Smooth muscle cell (in vitro differentiated cells): ENCODE data around the gene CCDC97. TPM values are rescaled to one million over a fixed set of nuclear protein-coding genes. Genes with fewer than 3 reads are reported as not detected.

Experiments
- DNase-seq: peaks from one replicate; lab custom pipeline; 2025; ENCODE audit not compliant: unreplicated experiment; lab: John Stamatoyannopoulos, UW
- H2AFZ ChIP-seq: fragments of 200-600 bp; sonication (generic); 2 replicates; pipeline ENCODE4 v1.6.0; 2016; ENCODE audit warnings: antibody characterized with exemption, low read depth, mild to moderate bottlenecking
- H3F3A ChIP-seq: fragments of 200-600 bp; sonication (generic); 2 replicates; pipeline ENCODE4 v1.6.0; 2017; ENCODE audit warnings: antibody characterized with exemption, low read depth
- H3K27ac ChIP-seq: fragments of 200-600 bp; sonication (generic); 2 replicates; pipeline ENCODE4 v1.5.1; 2016; ENCODE audit warnings: low read depth, mild to moderate bottlenecking
- H3K27me3 ChIP-seq: fragments of 200-600 bp; sonication (generic); 2 replicates; pipeline ENCODE4 v1.6.1; 2016; ENCODE audit warnings: low read depth, mild to moderate bottlenecking
- H3K36me3 ChIP-seq: fragments of 200-600 bp; sonication (generic); 2 replicates; pipeline ENCODE4 v1.5.1; 2016; ENCODE audit warnings: low read depth
- H3K4me1 ChIP-seq: fragments of 200-600 bp; sonication (generic); 2 replicates; pipeline ENCODE4 v1.5.1; 2016; ENCODE audit warnings: low read depth
- H3K4me2 ChIP-seq: fragments of 200-600 bp; sonication (generic); 2 replicates; pipeline ENCODE4 v1.6.0; 2016; ENCODE audit warnings: mild to moderate bottlenecking
- H3K4me3 ChIP-seq: fragments of 200-600 bp; sonication (generic); 2 replicates; pipeline ENCODE4 v1.5.1; 2016; ENCODE audit warnings: mild to moderate bottlenecking
- H3K79me2 ChIP-seq: fragments of 200-600 bp; sonication (generic); 2 replicates; pipeline ENCODE4 v1.6.0; 2016; ENCODE audit warnings: low read depth, mild to moderate bottlenecking
- H3K9ac ChIP-seq: fragments of 200-600 bp; sonication (generic); 2 replicates; pipeline ENCODE4 v1.6.0; 2016; ENCODE audit warnings: low read depth
- H3K9me3 ChIP-seq: fragments of 200-600 bp; sonication (generic); replicated peaks from 2 replicates; pipeline ENCODE4 v1.5.1; 2016; ENCODE audit warnings: low read depth
- H4K20me1 ChIP-seq: fragments of 200-600 bp; sonication (generic); 2 replicates; pipeline ENCODE4 v1.6.0; 2016; ENCODE audit warnings: low read depth
- CTCF ChIP-seq: fragments of 200-600 bp; sonication (generic); IDR thresholded peaks from 2 replicates; pipeline ENCODE4 v1.5.1; 2017; ENCODE audit warnings: borderline replicate concordance, mild to moderate bottlenecking, antibody characterized with exemption; ENCODE audit not compliant: insufficient read depth, poor library complexity, severe bottlenecking
- WGBS: methylation state at CpG from one replicate; pipeline ENCODE4 v1.1.7; 2016; ENCODE audit warnings: low lambda C conversion rate; 5-methylcytosine and 5-hydroxymethylcytosine counted together
- polyA plus RNA-seq: library from polyadenylated mRNA; unstranded; fragments of >200 nt; fragmentation: Nextera tagmentation; extraction: Ambion mirVana; gene quantifications from 2 replicates; pipeline ENCODE4 v1.2.1, GENCODE V29; 2016
- total RNA-seq: library from RNA; depleted of rRNA; stranded (reverse); fragments of >200 nt; gene quantifications from 2 replicates; pipeline ENCODE4 v1.2.3, GENCODE V29; 2014

CCDC97 gene
- total RNA-seq (3.0 and 7.5 TPM in 2 replicates), polyA plus RNA-seq (15.3 and 18.2 TPM in 2 replicates)

GRCh38 chr19:41310033-41310831 lies at the start of gene CCDC97:
CCDC97 (plus strand) TSS chr19:41310172; CDS start chr19:41310311, 139 bp downstream.
- peaks cover 22% of the 10 kb centered on the region for H4K20me1 ChIP-seq
- no peaks in the 10 kb centered on the region for H3K9me3 ChIP-seq
- peak within 1 kb of the TSS; percentile 72 for H3K4me3 ChIP-seq
- no peaks in the 10 kb centered on the region for H3K27me3 ChIP-seq
- H2AFZ ChIP-seq, result peak within 1 kb of the TSS; percentile 31
- peaks cover 17% of the 10 kb centered on the region for H3K4me1 ChIP-seq
- peaks cover 4% of the 10 kb centered on the region for H3K36me3 ChIP-seq
- peak; percentile 72 for DNase-seq
- H3K9ac ChIP-seq, result peak within 1 kb of the TSS; percentile 88
- H3K79me2 ChIP-seq, result peaks cover 34% of the 10 kb centered on the region
- TF ChIP-seq CTCF, result no peak
- peaks cover 41% of the 10 kb centered on the region for H3F3A ChIP-seq
- peak within 1 kb of the TSS; percentile 89 for H3K27ac ChIP-seq
- WGBS, result under 1% methylated on average over 35 of the region's 47 CpGs
- peak within 1 kb of the TSS; percentile 84 for H3K4me2 ChIP-seq

GRCh38 chr19:41261474-41262190 lies 48.3 kb upstream of the CCDC97 start:
- H3K27ac ChIP-seq, result peak overlapping the region; percentile 96
- 76% methylated on average over 10 of the region's 10 CpGs for WGBS
- no peak for TF ChIP-seq CTCF
- peaks cover 7% of the 10 kb centered on the region for H3K4me1 ChIP-seq
- H3K9me3 ChIP-seq, result no peaks in the 10 kb centered on the region
- H3K4me3 ChIP-seq, result peak overlapping the region; percentile 60
- no peaks in the 10 kb centered on the region for H3K27me3 ChIP-seq
- H3K4me2 ChIP-seq, result peak overlapping the region; percentile 84
- no peak for DNase-seq
- no peaks in the 10 kb centered on the region for H3K36me3 ChIP-seq
- H2AFZ ChIP-seq, result no peak overlapping the region
- peak overlapping the region; percentile 17 for H3K9ac ChIP-seq
- H3F3A ChIP-seq, result peaks cover 5% of the 10 kb centered on the region
- peaks cover 9% of the 10 kb centered on the region for H4K20me1 ChIP-seq
- H3K79me2 ChIP-seq, result peaks cover 23% of the 10 kb centered on the region

GRCh38 chr19:41263042-41263849 lies 46.7 kb upstream of the CCDC97 start:
- DNase-seq, result peak; percentile 60
- peak overlapping the region; percentile 93 for H3K9ac ChIP-seq

More at GRCh38 chr19:41263042-41263849, 46.7 kb upstream of the CCDC97 start:
- H3K27ac ChIP-seq, result peak overlapping the region; percentile 96
- H2AFZ ChIP-seq, result no peak overlapping the region
- peaks cover 5% of the 10 kb centered on the region for H3F3A ChIP-seq
- H4K20me1 ChIP-seq, result peaks cover 26% of the 10 kb centered on the region
- H3K79me2 ChIP-seq, result peaks cover 39% of the 10 kb centered on the region
- H3K4me3 ChIP-seq, result peak overlapping the region; percentile 60
- TF ChIP-seq CTCF, result no peak
- peaks cover 15% of the 10 kb centered on the region for H3K4me1 ChIP-seq
- peaks cover 3% of the 10 kb centered on the region for H3K36me3 ChIP-seq
- no peaks in the 10 kb centered on the region for H3K9me3 ChIP-seq
- WGBS, result under 1% methylated on average over 46 of the region's 46 CpGs
- no peaks in the 10 kb centered on the region for H3K27me3 ChIP-seq
- H3K4me2 ChIP-seq, result peak overlapping the region; percentile 84
